ACC112 (cell line): Measurements from ENCODE around the gene EFS.
A peak's percentile ranks its signal among the peaks of the same experiment; 100 is the strongest.

Experiments used
- H2AFZ ChIP-seq: fragments of 200-600 bp; sonication (generic); one replicate; pipeline ENCODE4 v1.6.0; 2017; ENCODE audit warnings: antibody characterized with exemption, low read length; ENCODE audit not compliant: unreplicated experiment
- H3K27ac ChIP-seq: fragments of 200-600 bp; sonication (generic); 2 replicates; pipeline ENCODE4 v1.5.1; 2014; ENCODE audit warnings: low read depth, mild to moderate bottlenecking, antibody characterized with exemption, low read length, moderate library complexity
- H3K27me3 ChIP-seq: fragments of 200-600 bp; sonication (generic); 2 replicates; pipeline ENCODE4 v1.6.1; 2014; ENCODE audit warnings: mild to moderate bottlenecking, antibody characterized with exemption, low read length, moderate library complexity, mixed read lengths; ENCODE audit not compliant: insufficient read depth
- H3K36me3 ChIP-seq: fragments of 200-600 bp; sonication (generic); 2 replicates; pipeline ENCODE4 v1.6.1; 2016; ENCODE audit warnings: mild to moderate bottlenecking, antibody characterized with exemption, low read length, moderate library complexity, mixed read lengths; ENCODE audit not compliant: insufficient read depth
- H3K4me1 ChIP-seq: fragments of 200-600 bp; sonication (generic); one replicate; pipeline ENCODE4 v1.6.1; 2016; ENCODE audit warnings: low read length, mixed read lengths; ENCODE audit not compliant: insufficient read depth, unreplicated experiment, control insufficient read depth
- H3K4me3 ChIP-seq: fragments of 200-600 bp; sonication (generic); 2 replicates; pipeline ENCODE4 v1.5.1; 2014; ENCODE audit warnings: mild to moderate bottlenecking, low read depth, low read length
- H3K79me2 ChIP-seq: fragments of 200-600 bp; sonication (generic); one replicate; pipeline ENCODE4 v1.6.0; 2016; ENCODE audit warnings: low read length; ENCODE audit not compliant: control insufficient read depth, unreplicated experiment, insufficient read depth

EFS gene

GRCh38 chr14:23377573-23378563 lies 12.9 kb upstream of the EFS start:
- no peak overlapping the region for H2AFZ ChIP-seq
- H3K27me3 ChIP-seq = peaks cover 26% of the 10 kb centered on the region
- no peaks in the 10 kb centered on the region for H3K36me3 ChIP-seq
- H3K4me3 ChIP-seq = no peak overlapping the region
- H3K79me2 ChIP-seq = no peaks in the 10 kb centered on the region
- no peaks in the 10 kb centered on the region for H3K4me1 ChIP-seq
- H3K27ac ChIP-seq = no peak overlapping the region

GRCh38 chr14:23377198-23377550 lies 12.2 kb upstream of the EFS start:
- Histone ChIP-seq H3K79me2 (no peaks in the 10 kb centered on the region), H3K27me3 (peaks cover 21% of the 10 kb centered on the region), H2AFZ (no peak overlapping the region), H3K4me1 (no peaks in the 10 kb centered on the region), H3K36me3 (no peaks in the 10 kb centered on the region), H3K27ac (no peak overlapping the region), H3K4me3 (no peak overlapping the region)

- Histone ChIP-seq H3K27me3 (peaks cover 16% of the 10 kb centered on the region), H3K4me1 (no peaks in the 10 kb centered on the region), H3K4me3 (no peak within 1 kb of the TSS), H3K27ac (no peak within 1 kb of the TSS), H3K79me2 (no peaks in the 10 kb centered on the region), H2AFZ (no peak within 1 kb of the TSS), H3K36me3 (no peaks in the 10 kb centered on the region)
Observed at GRCh38 chr14:23376482-23377197, 11.7 kb upstream of the EFS start, which contains the start of gene CMTM5. Gene CMTM5, plus strand, starts transcription at chr14:23377046. Its CDS starts 206 bp downstream, at chr14:23377252.

- Histone ChIP-seq H3K4me3 (no peak overlapping the region), H3K27me3 (peaks cover 13% of the 10 kb centered on the region), H3K4me1 (no peaks in the 10 kb centered on the region), H3K79me2 (no peaks in the 10 kb centered on the region), H3K27ac (no peak overlapping the region), H2AFZ (no peak overlapping the region), H3K36me3 (no peaks in the 10 kb centered on the region)
Observed at GRCh38 chr14:23375527-23376251, 10.7 kb upstream of the EFS start.

- no peak overlapping the region for H3K27ac ChIP-seq
- no peaks in the 10 kb centered on the region for H3K79me2 ChIP-seq
- H3K36me3 ChIP-seq = no peaks in the 10 kb centered on the region
- peaks cover 22% of the 10 kb centered on the region for H3K27me3 ChIP-seq
- no peak overlapping the region for H3K4me3 ChIP-seq
- H2AFZ ChIP-seq = no peak overlapping the region
- no peaks in the 10 kb centered on the region for H3K4me1 ChIP-seq
Observed at GRCh38 chr14:23373041-23373440, 8.1 kb upstream of the EFS start.

GRCh38 chr14:23372509-23372908 lies 7.5 kb upstream of the EFS start, which contains the start of gene IL25:
Gene IL25, plus strand, starts transcription at chr14:23372809.
- Histone ChIP-seq H3K79me2 (no peaks in the 10 kb centered on the region), H3K27me3 (peaks cover 22% of the 10 kb centered on the region), H3K4me3 (no peak within 1 kb of the TSS), H3K4me1 (no peaks in the 10 kb centered on the region), H3K36me3 (no peaks in the 10 kb centered on the region), H3K27ac (no peak within 1 kb of the TSS), H2AFZ (no peak within 1 kb of the TSS)

GRCh38 chr14:23371865-23372264 lies 6.9 kb upstream of the EFS start:
- Histone ChIP-seq H2AFZ (no peak overlapping the region), H3K27ac (no peak overlapping the region), H3K4me1 (peaks cover under 1% of the 10 kb centered on the region), H3K36me3 (no peaks in the 10 kb centered on the region), H3K27me3 (peaks cover 22% of the 10 kb centered on the region), H3K79me2 (no peaks in the 10 kb centered on the region), H3K4me3 (no peak overlapping the region)

GRCh38 chr14:23370221-23370620 lies 5.2 kb upstream of the EFS start:
- Histone ChIP-seq H3K4me3 (no peak overlapping the region), H3K27ac (no peak overlapping the region), H3K27me3 (peaks cover 22% of the 10 kb centered on the region), H3K36me3 (no peaks in the 10 kb centered on the region), H3K79me2 (no peaks in the 10 kb centered on the region), H3K4me1 (peaks cover 5% of the 10 kb centered on the region), H2AFZ (no peak overlapping the region)

GRCh38 chr14:23366426-23366921 lies 1.5 kb upstream of the EFS start:
- Histone ChIP-seq H3K27ac (no peak overlapping the region), H3K4me3 (peak overlapping the region; percentile 75), H3K79me2 (peaks cover 16% of the 10 kb centered on the region)

GRCh38 chr14:23365732-23366425 lies 907 bp upstream of the EFS start:
- Histone ChIP-seq H2AFZ (peak overlapping the region; percentile 19), H3K27ac (peak overlapping the region; percentile 54; the same call in 1 of the 2 replicates), H3K27me3 (peaks cover 17% of the 10 kb centered on the region), H3K4me3 (peak overlapping the region; percentile 75), H3K79me2 (peaks cover 16% of the 10 kb centered on the region), H3K36me3 (no peaks in the 10 kb centered on the region), H3K4me1 (peaks cover 16% of the 10 kb centered on the region)

More at GRCh38 chr14:23366426-23366921, 1.5 kb upstream of the EFS start:
- H2AFZ ChIP-seq = peak overlapping the region; percentile 39
- H3K27me3 ChIP-seq = peaks cover 22% of the 10 kb centered on the region
- H3K4me1 ChIP-seq = peaks cover 16% of the 10 kb centered on the region
- no peaks in the 10 kb centered on the region for H3K36me3 ChIP-seq
